ENCODE data around the gene COQ7. TPM values are rescaled to one million over a fixed set of nuclear protein-coding genes. Genes with fewer than 3 reads are reported as not detected.

COQ7 gene
- total RNA-seq, 1 experiment from 2014 or later: 30.7 TPM

GRCh38 chr16:19068237-19068815 lies 912 bp downstream of the COQ7 start:
- Histone ChIP-seq H3F3A (ENCODE audit: insufficient read depth, low read depth) (no peaks in the 10 kb centered on the region; the same call in 1 of the 2 replicates), H3K27ac (peak overlapping the region; percentile 97), H4K20me1 (ENCODE audit: insufficient read depth) (no peaks in the 10 kb centered on the region), H3K4me3 (peak overlapping the region; percentile 88), H3K4me2 (peak overlapping the region; percentile 83), H3K36me3 (ENCODE audit: low read depth) (no peaks in the 10 kb centered on the region), H3K4me1 (replicated peaks; ENCODE audit: insufficient read depth) (peaks cover 9% of the 10 kb centered on the region; the same call in 1 of the 2 replicates), H3K9me2 (ENCODE audit: insufficient read depth) (no peaks in the 10 kb centered on the region), H2AFZ (peak overlapping the region; percentile 87), H3K27me3 (ENCODE audit: insufficient read depth, low read depth) (no peaks in the 10 kb centered on the region), H3K9me3 (ENCODE audit: insufficient read depth, low read depth) (no peaks in the 10 kb centered on the region), H3K79me2 (ENCODE audit: low read depth) (peaks cover 15% of the 10 kb centered on the region)
- TSS peak; percentile 68 for BruUV-seq (replicated peaks)
- TF ChIP-seq EZH2 (IDR thresholded peaks at IDR 0.05; ENCODE audit: low read depth): no peak
- no peak for DNase-seq
- ChIA-PET CTCF (interaction anchor here (0.8 kb wide), 1 partner anchor 85 kb away, joined by 3 read pairs; the partner anchor contains the start of gene TMC7), POLR2A (ENCODE audit: unreplicated experiment) (no interaction called here)
- intact Hi-C loops (cut with micrococcal nuclease; ENCODE audit: unreplicated experiment): loop anchor here (5.0 kb wide), 2 partner anchors 71 to 266 kb away; partner anchors contain the start of gene ARL6IP1

- Histone ChIP-seq H4K20me1 (ENCODE audit: insufficient read depth) (no peaks in the 10 kb centered on the region), H3K9me3 (ENCODE audit: insufficient read depth, low read depth) (no peaks in the 10 kb centered on the region), H3K27me3 (ENCODE audit: insufficient read depth, low read depth) (no peaks in the 10 kb centered on the region), H2AFZ (no peak overlapping the region), H3K4me2 (no peak overlapping the region), H3K79me2 (ENCODE audit: low read depth) (peaks cover 15% of the 10 kb centered on the region), H3K27ac (no peak overlapping the region), H3K9me2 (ENCODE audit: insufficient read depth) (no peaks in the 10 kb centered on the region), H3K4me1 (replicated peaks; ENCODE audit: insufficient read depth) (peaks cover 9% of the 10 kb centered on the region; the same call in 1 of the 2 replicates), H3K36me3 (ENCODE audit: low read depth) (no peaks in the 10 kb centered on the region), H3K4me3 (no peak overlapping the region), H3F3A (ENCODE audit: insufficient read depth, low read depth) (peaks cover 3% of the 10 kb centered on the region; the same call in 1 of the 2 replicates)
- DNase-seq: peak; percentile 43 to 77
- CTCF ChIA-PET: interaction anchor here (1.1 kb wide), 1 partner anchor 88 kb away, joined by 4 read pairs; the partner anchor contains the start of gene TMC7
- no peak for TF ChIP-seq EZH2 (IDR thresholded peaks at IDR 0.05; ENCODE audit: low read depth)
- TF ChIP-seq CTCF (conservative IDR thresholded peaks at IDR 0.05): peak; percentile 90
- BruUV-seq (replicated peaks): no TSS peak
- intact Hi-C loops (cut with micrococcal nuclease; ENCODE audit: unreplicated experiment): loop anchor here (1.0 kb wide), 1 partner anchor 89 kb away; the partner anchor contains the start of gene TMC7
- POLR2A ChIA-PET (ENCODE audit: unreplicated experiment): no interaction called here
These were observed 4.7 kb downstream of the COQ7 start for GRCh38 chr16:19071811-19072777.

- no peaks in the 10 kb centered on the region for H4K20me1 ChIP-seq (ENCODE audit: insufficient read depth)
- no peak overlapping the region for H3K4me2 ChIP-seq
- POLR2A ChIA-PET (ENCODE audit: unreplicated experiment): no interaction called here
- H3K4me3 ChIP-seq: no peak overlapping the region
- H3K9me3 ChIP-seq (ENCODE audit: insufficient read depth, low read depth): no peaks in the 10 kb centered on the region
- CTCF ChIA-PET: interaction anchor here (0.5 to 0.7 kb wide), 2 partner anchors 84 to 514 kb away, joined by 3 to 9 read pairs; no protein-coding TSS in a partner anchor
- no peak for TF ChIP-seq EZH2 (IDR thresholded peaks at IDR 0.05; ENCODE audit: low read depth)
- DNase-seq: no peak
- no peaks in the 10 kb centered on the region for H3K27me3 ChIP-seq (ENCODE audit: insufficient read depth, low read depth)
- peaks cover 8% of the 10 kb centered on the region; the same call in 1 of the 2 replicates for H3K4me1 ChIP-seq (replicated peaks; ENCODE audit: insufficient read depth)
- no peak overlapping the region for H3K27ac ChIP-seq
- peaks cover 3% of the 10 kb centered on the region; the same call in 1 of the 2 replicates for H3F3A ChIP-seq (ENCODE audit: insufficient read depth, low read depth)
- no peaks in the 10 kb centered on the region for H3K9me2 ChIP-seq (ENCODE audit: insufficient read depth)
- no peak overlapping the region for H2AFZ ChIP-seq
- H3K79me2 ChIP-seq (ENCODE audit: low read depth): peaks cover 11% of the 10 kb centered on the region
- intact Hi-C loops (cut with micrococcal nuclease; ENCODE audit: unreplicated experiment): no loop called here
- BruUV-seq (replicated peaks): no TSS peak
- H3K36me3 ChIP-seq (ENCODE audit: low read depth): no peaks in the 10 kb centered on the region; the same call in 1 of the 2 replicates
These were observed 5.9 kb downstream of the COQ7 start for GRCh38 chr16:19073344-19073743.
